ENCODE data around the gene TMEM91.
"Not testable (repeated sequence)": the region's sequence is repeated elsewhere in the genome, so short reads cannot be mapped to it uniquely, and the experiment has no call there.

TMEM91 gene

GRCh38 chr19:41376998-41377365 lies 649 bp downstream of the TMEM91 start:
- Histone ChIP-seq H3K27ac (ENCODE audit: low read depth, low read length) (no peak overlapping the region), H3K9ac (ENCODE audit: low read depth in 1 of 2, low read length in 2 of 2) (peak overlapping the region; percentile 18 to 60), H3K4me1 (ENCODE audit: control insufficient read depth in 1 of 2, insufficient read depth in 2 of 2, low read length in 2 of 2) (peaks cover 5 to 9% of the 10 kb centered on the region in 2 donors), H3K27me3 (ENCODE audit: control insufficient read depth in 1 of 2, insufficient read depth in 2 of 2, low read length in 2 of 2) (no peaks in the 10 kb centered on the region), H3K36me3 (ENCODE audit: control insufficient read depth in 1 of 2, insufficient read depth in 2 of 2, low read length in 2 of 2) (no peaks in the 10 kb centered on the region), H3K9me3 (ENCODE audit: control insufficient read depth in 1 of 2, low read length in 2 of 2) (no peaks in the 10 kb centered on the region), H3K4me3 (ENCODE audit: low read depth in 1 of 2, low read length in 2 of 2) (peak overlapping the region; percentile 63 to 80)

GRCh38 chr19:41377977-41378709 lies 1.8 kb downstream of the TMEM91 start:
- Histone ChIP-seq H3K4me1 (ENCODE audit: control insufficient read depth in 1 of 2, insufficient read depth in 2 of 2, low read length in 2 of 2) (peaks cover 5 to 9% of the 10 kb centered on the region in 2 donors), H3K9ac (ENCODE audit: low read depth in 1 of 2, low read length in 2 of 2) (no peak overlapping the region), H3K27ac (ENCODE audit: low read depth, low read length) (no peak overlapping the region)

GRCh38 chr19:41381536-41381935 lies 5.2 kb downstream of the TMEM91 start:
- not testable (repeated sequence) for H3K9me3 ChIP-seq (ENCODE audit: control insufficient read depth in 1 of 2, low read length in 2 of 2); H3K4me1 ChIP-seq (ENCODE audit: control insufficient read depth in 1 of 2, insufficient read depth in 2 of 2, low read length in 2 of 2); H3K27ac ChIP-seq (ENCODE audit: low read depth, low read length); H3K9ac ChIP-seq (ENCODE audit: low read depth in 1 of 2, low read length in 2 of 2); H3K27me3 ChIP-seq (ENCODE audit: control insufficient read depth in 1 of 2, insufficient read depth in 2 of 2, low read length in 2 of 2); H3K4me3 ChIP-seq (ENCODE audit: low read depth in 1 of 2, low read length in 2 of 2); H3K36me3 ChIP-seq (ENCODE audit: control insufficient read depth in 1 of 2, insufficient read depth in 2 of 2, low read length in 2 of 2)

More at GRCh38 chr19:41377977-41378709, 1.8 kb downstream of the TMEM91 start:
- no peaks in the 10 kb centered on the region for H3K27me3 ChIP-seq (ENCODE audit: control insufficient read depth in 1 of 2, insufficient read depth in 2 of 2, low read length in 2 of 2)
- no peak overlapping the region for H3K4me3 ChIP-seq (ENCODE audit: low read depth in 1 of 2, low read length in 2 of 2)
- no peaks in the 10 kb centered on the region for H3K9me3 ChIP-seq (ENCODE audit: control insufficient read depth in 1 of 2, low read length in 2 of 2)
- H3K36me3 ChIP-seq (ENCODE audit: control insufficient read depth in 1 of 2, insufficient read depth in 2 of 2, low read length in 2 of 2): no peaks in the 10 kb centered on the region

GRCh38 chr19:41384351-41384750 lies 8.0 kb downstream of the TMEM91 start:
- Histone ChIP-seq H3K4me1 (ENCODE audit: control insufficient read depth in 1 of 2, insufficient read depth in 2 of 2, low read length in 2 of 2) (no peaks in the 10 kb centered on the region), H3K9me3 (ENCODE audit: control insufficient read depth in 1 of 2, low read length in 2 of 2) (no peaks in the 10 kb centered on the region), H3K4me3 (ENCODE audit: low read depth in 1 of 2, low read length in 2 of 2) (no peak overlapping the region), H3K27me3 (ENCODE audit: control insufficient read depth in 1 of 2, insufficient read depth in 2 of 2, low read length in 2 of 2) (no peaks in the 10 kb centered on the region), H3K9ac (ENCODE audit: low read depth in 1 of 2, low read length in 2 of 2) (no peak overlapping the region), H3K36me3 (ENCODE audit: control insufficient read depth in 1 of 2, insufficient read depth in 2 of 2, low read length in 2 of 2) (peaks cover 5 to 20% of the 10 kb centered on the region in 2 donors), H3K27ac (ENCODE audit: low read depth, low read length) (no peak overlapping the region)

GRCh38 chr19:41386442-41386841 lies 10.1 kb downstream of the TMEM91 start:
- Histone ChIP-seq H3K4me1 (ENCODE audit: control insufficient read depth in 1 of 2, insufficient read depth in 2 of 2, low read length in 2 of 2) (no peaks in the 10 kb centered on the region), H3K9ac (ENCODE audit: low read depth in 1 of 2, low read length in 2 of 2) (no peak overlapping the region), H3K9me3 (ENCODE audit: control insufficient read depth in 1 of 2, low read length in 2 of 2) (no peaks in the 10 kb centered on the region), H3K36me3 (ENCODE audit: control insufficient read depth in 1 of 2, insufficient read depth in 2 of 2, low read length in 2 of 2) (peaks cover 14 to 41% of the 10 kb centered on the region in 2 donors), H3K4me3 (ENCODE audit: low read depth in 1 of 2, low read length in 2 of 2) (no peak overlapping the region), H3K27me3 (ENCODE audit: control insufficient read depth in 1 of 2, insufficient read depth in 2 of 2, low read length in 2 of 2) (no peaks in the 10 kb centered on the region), H3K27ac (ENCODE audit: low read depth, low read length) (no peak overlapping the region)

- Histone ChIP-seq H3K36me3 (ENCODE audit: control insufficient read depth in 1 of 2, insufficient read depth in 2 of 2, low read length in 2 of 2) (peaks cover 14 to 43% of the 10 kb centered on the region in 2 donors), H3K27ac (ENCODE audit: low read depth, low read length) (no peak overlapping the region), H3K27me3 (ENCODE audit: control insufficient read depth in 1 of 2, insufficient read depth in 2 of 2, low read length in 2 of 2) (no peaks in the 10 kb centered on the region), H3K9ac (ENCODE audit: low read depth in 1 of 2, low read length in 2 of 2) (no peak overlapping the region), H3K4me1 (ENCODE audit: control insufficient read depth in 1 of 2, insufficient read depth in 2 of 2, low read length in 2 of 2) (peaks cover 4 to 11% of the 10 kb centered on the region in 2 donors), H3K4me3 (ENCODE audit: low read depth in 1 of 2, low read length in 2 of 2) (no peak overlapping the region), H3K9me3 (ENCODE audit: control insufficient read depth in 1 of 2, low read length in 2 of 2) (no peaks in the 10 kb centered on the region)
Measured at GRCh38 chr19:41391618-41392017, 15.3 kb downstream of the TMEM91 start.

- Histone ChIP-seq H3K9ac (ENCODE audit: low read depth in 1 of 2, low read length in 2 of 2) (no peak overlapping the region), H3K27ac (ENCODE audit: low read depth, low read length) (no peak overlapping the region), H3K4me3 (ENCODE audit: low read depth in 1 of 2, low read length in 2 of 2) (no peak overlapping the region)
Measured at GRCh38 chr19:41392775-41393174, 16.4 kb downstream of the TMEM91 start.

GRCh38 chr19:41395355-41395754 lies 19.0 kb downstream of the TMEM91 start:
- peaks cover 15 to 28% of the 10 kb centered on the region in 2 donors for H3K4me1 ChIP-seq (ENCODE audit: control insufficient read depth in 1 of 2, insufficient read depth in 2 of 2, low read length in 2 of 2)
- H3K27me3 ChIP-seq (ENCODE audit: control insufficient read depth in 1 of 2, insufficient read depth in 2 of 2, low read length in 2 of 2): no peaks in the 10 kb centered on the region
- no peak overlapping the region for H3K27ac ChIP-seq (ENCODE audit: low read depth, low read length)
- H3K4me3 ChIP-seq (ENCODE audit: low read depth in 1 of 2, low read length in 2 of 2): no peak overlapping the region
- peaks cover 5 to 17% of the 10 kb centered on the region in 2 donors for H3K36me3 ChIP-seq (ENCODE audit: control insufficient read depth in 1 of 2, insufficient read depth in 2 of 2, low read length in 2 of 2)
- H3K9me3 ChIP-seq (ENCODE audit: control insufficient read depth in 1 of 2, low read length in 2 of 2): no peaks in the 10 kb centered on the region
- no peak overlapping the region for H3K9ac ChIP-seq (ENCODE audit: low read depth in 1 of 2, low read length in 2 of 2)

More at GRCh38 chr19:41392775-41393174, 16.4 kb downstream of the TMEM91 start:
- no peaks in the 10 kb centered on the region for H3K9me3 ChIP-seq (ENCODE audit: control insufficient read depth in 1 of 2, low read length in 2 of 2)
- peaks cover 4 to 16% of the 10 kb centered on the region in 2 donors for H3K4me1 ChIP-seq (ENCODE audit: control insufficient read depth in 1 of 2, insufficient read depth in 2 of 2, low read length in 2 of 2)
- peaks cover 9 to 38% of the 10 kb centered on the region in 2 donors for H3K36me3 ChIP-seq (ENCODE audit: control insufficient read depth in 1 of 2, insufficient read depth in 2 of 2, low read length in 2 of 2)
- H3K27me3 ChIP-seq (ENCODE audit: control insufficient read depth in 1 of 2, insufficient read depth in 2 of 2, low read length in 2 of 2): no peaks in the 10 kb centered on the region

- Histone ChIP-seq H3K4me3 (ENCODE audit: low read depth in 1 of 2, low read length in 2 of 2) (peak within 1 kb of the TSS; percentile 95 to 99), H3K27ac (ENCODE audit: low read depth, low read length) (peak within 1 kb of the TSS; percentile 74), H3K4me1 (ENCODE audit: control insufficient read depth in 1 of 2, insufficient read depth in 2 of 2, low read length in 2 of 2) (peaks cover 15 to 28% of the 10 kb centered on the region in 2 donors), H3K27me3 (ENCODE audit: control insufficient read depth in 1 of 2, insufficient read depth in 2 of 2, low read length in 2 of 2) (no peaks in the 10 kb centered on the region), H3K9ac (ENCODE audit: low read depth in 1 of 2, low read length in 2 of 2) (peak within 1 kb of the TSS; percentile 89 to 95), H3K36me3 (ENCODE audit: control insufficient read depth in 1 of 2, insufficient read depth in 2 of 2, low read length in 2 of 2) (peaks cover 0 to 3% of the 10 kb centered on the region in 2 donors), H3K9me3 (ENCODE audit: control insufficient read depth in 1 of 2, low read length in 2 of 2) (no peaks in the 10 kb centered on the region)
Measured at GRCh38 chr19:41397086-41398049, 21.0 kb downstream of the TMEM91 start, which contains the start of the genes BCKDHA and EXOSC5. Gene BCKDHA, plus strand, starts transcription at chr19:41397818. Its CDS starts 10 bp downstream, at chr19:41397828. Gene EXOSC5, minus strand, starts transcription at chr19:41397359. Its CDS starts 31 bp downstream, at chr19:41397328.

GRCh38 chr19:41398050-41398418 lies 21.7 kb downstream of the TMEM91 start:
- peak overlapping the region; percentile 89 to 95 for H3K9ac ChIP-seq (ENCODE audit: low read depth in 1 of 2, low read length in 2 of 2)
- H3K27me3 ChIP-seq (ENCODE audit: control insufficient read depth in 1 of 2, insufficient read depth in 2 of 2, low read length in 2 of 2): no peaks in the 10 kb centered on the region
- H3K9me3 ChIP-seq (ENCODE audit: control insufficient read depth in 1 of 2, low read length in 2 of 2): no peaks in the 10 kb centered on the region
- H3K36me3 ChIP-seq (ENCODE audit: control insufficient read depth in 1 of 2, insufficient read depth in 2 of 2, low read length in 2 of 2): peaks cover 0 to 7% of the 10 kb centered on the region in 2 donors
- H3K4me3 ChIP-seq (ENCODE audit: low read depth in 1 of 2, low read length in 2 of 2): peak overlapping the region; percentile 95 to 99
- H3K27ac ChIP-seq (ENCODE audit: low read depth, low read length): peak overlapping the region; percentile 74
- peaks cover 15 to 31% of the 10 kb centered on the region in 2 donors for H3K4me1 ChIP-seq (ENCODE audit: control insufficient read depth in 1 of 2, insufficient read depth in 2 of 2, low read length in 2 of 2)
